HG02623 (cell line): ENCODE measurements around the gene MBD1.
"Not testable (repeated sequence)": the region's sequence is repeated elsewhere in the genome, so short reads cannot be mapped to it uniquely, and the experiment has no call there.

Experiments used
- ATAC-seq: cut with Tn5 transposase; IDR thresholded peaks from one replicate; pipeline ENCODE4 v1.9.1; 2021; ENCODE audit warnings: moderate library complexity; ENCODE audit not compliant: unreplicated experiment

MBD1 gene

GRCh38 chr18:50274044-50274442, 7.3 kb downstream of the MBD1 start:
- no peak for ATAC-seq

GRCh38 chr18:50273203-50274043, 7.9 kb downstream of the MBD1 start:
- ATAC-seq = no peak

- no peak for ATAC-seq
Measured at GRCh38 chr18:50272568-50272967, 8.8 kb downstream of the MBD1 start.

DNA sequence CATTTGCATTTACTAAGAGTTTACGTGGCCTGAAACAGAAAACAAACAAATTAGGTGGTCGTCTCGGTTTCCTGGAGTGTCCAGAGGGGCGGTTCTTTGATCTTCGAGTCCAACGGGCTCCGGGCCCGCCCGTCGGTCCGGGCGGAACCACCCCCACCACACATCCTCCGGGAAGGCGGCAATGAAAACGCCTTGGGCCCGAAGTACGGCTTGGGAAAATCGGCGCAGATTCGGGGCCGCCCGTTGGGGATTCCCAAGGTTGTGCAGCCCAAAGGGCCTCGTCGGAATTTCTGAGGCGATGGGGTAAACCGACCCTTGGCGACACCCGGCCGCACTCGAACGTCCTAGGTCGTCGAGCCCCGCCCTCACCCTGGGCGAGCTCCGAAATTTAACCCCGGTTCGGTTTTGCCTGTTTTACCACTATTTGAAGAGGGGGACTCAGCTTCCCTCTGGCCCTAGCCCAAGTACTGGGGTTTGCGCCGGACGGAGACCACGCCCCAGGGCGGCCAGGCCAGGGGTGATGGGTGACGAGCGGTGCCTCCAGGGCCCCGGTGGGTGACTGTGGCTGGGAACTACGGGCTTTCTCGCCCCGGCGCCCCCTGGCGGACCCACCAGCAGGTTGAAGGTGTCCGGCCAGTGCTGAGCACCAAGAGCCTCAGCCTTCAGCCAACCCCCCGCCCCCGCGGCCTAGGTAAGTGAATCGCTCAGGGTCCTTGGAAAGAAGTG, 13.1 kb downstream of the MBD1 start:
- ATAC-seq = peak; percentile 72

- ATAC-seq = peak; percentile 70
Measured at GRCh38 chr18:50266248-50266704, 15.0 kb downstream of the MBD1 start, which contains the start of gene CFAP53. Gene CFAP53 (minus strand): TSS chr18:50266495. CDS start chr18:50266404, 91 bp downstream.

DNA sequence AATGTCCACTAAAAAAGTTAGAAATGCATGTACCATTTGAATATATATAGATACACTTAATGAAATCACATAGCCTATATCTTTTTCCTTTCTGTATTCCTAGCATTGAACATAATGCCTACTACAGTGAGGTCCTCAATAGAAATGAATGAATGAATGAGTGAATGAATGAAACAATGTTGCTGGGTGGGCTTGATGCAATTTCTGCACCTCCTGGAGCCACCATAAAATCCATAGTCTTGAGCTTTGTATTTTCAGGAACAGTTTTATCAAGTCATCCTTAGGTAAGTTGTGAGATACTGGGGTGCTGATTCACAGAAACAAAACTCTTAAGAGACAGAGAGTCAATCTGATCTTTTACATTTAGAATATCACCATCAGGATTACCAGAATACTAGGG, 18.3 kb downstream of the MBD1 start:
- ATAC-seq = no peak

- no peak for ATAC-seq
Measured at GRCh38 chr18:50250935-50251334, 30.4 kb downstream of the MBD1 start.

GRCh38 chr18:50249576-50249975, 31.7 kb downstream of the MBD1 start:
- no peak for ATAC-seq

DNA sequence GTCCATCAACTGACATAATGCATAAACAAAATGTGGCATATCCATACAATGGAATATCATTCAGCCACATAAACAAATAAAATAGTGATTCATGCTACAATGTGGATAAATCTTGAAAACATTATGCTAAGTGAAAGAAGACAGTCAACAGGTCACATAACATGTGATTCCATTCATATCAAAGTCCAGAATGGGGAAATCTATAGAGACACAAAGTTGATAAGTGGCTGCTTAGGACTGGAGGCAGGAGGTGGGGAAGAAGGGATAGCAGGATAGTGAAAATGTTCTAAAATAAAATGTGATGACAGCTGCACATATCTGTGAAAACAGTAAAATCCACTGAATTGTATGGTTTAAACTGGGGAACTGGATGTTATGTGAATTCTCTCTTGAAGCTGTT, 33.8 kb downstream of the MBD1 start:
- ATAC-seq = no peak

DNA sequence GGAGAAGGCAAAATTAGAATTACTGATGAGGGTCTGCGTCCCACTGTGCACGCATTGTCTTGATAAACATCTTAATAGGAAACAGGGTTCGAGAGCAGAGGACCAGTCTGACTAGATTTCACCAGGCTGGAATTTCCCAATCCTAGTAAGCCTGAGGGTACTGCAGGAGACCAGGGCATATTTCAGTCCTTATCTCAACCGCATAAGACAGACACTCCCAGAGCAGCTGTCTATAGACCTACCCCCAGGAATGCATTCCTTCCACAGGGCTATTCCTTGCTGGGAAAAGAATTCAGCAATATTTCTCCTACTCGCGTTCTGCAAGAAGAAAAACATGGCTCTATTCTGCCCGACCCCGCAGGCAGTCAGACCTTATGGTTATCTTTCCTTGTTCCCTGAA, 39.6 kb downstream of the MBD1 start:
- not testable (repeated sequence) for ATAC-seq

DNA sequence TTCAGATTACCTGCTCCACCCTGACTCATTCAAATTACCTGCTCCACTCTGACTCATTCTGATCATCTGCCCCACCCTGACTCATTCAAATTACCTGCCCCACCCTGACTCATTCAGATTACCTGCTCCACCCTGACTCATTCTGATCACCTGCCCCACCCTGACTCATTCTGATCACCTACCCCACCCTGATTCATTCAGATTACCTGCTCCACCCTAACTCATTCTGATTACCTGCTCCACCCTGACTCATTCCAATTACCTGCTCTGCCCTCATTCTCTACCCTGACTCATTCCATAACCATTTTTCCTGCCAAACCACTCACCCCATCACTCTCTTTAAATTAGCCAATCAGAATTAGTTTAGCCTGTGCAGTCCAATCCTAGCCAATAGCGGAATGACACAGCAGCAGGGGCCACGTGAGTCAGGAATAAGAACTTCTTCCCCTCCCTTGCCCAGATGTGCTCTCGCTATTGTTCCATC, 41.2 kb downstream of the MBD1 start:
- ATAC-seq = no peak

- ATAC-seq = no peak
Measured at GRCh38 chr18:50232419-50232818, 48.9 kb downstream of the MBD1 start.

GRCh38 chr18:50231621-50232020, 49.7 kb downstream of the MBD1 start:
- no peak for ATAC-seq

DNA sequence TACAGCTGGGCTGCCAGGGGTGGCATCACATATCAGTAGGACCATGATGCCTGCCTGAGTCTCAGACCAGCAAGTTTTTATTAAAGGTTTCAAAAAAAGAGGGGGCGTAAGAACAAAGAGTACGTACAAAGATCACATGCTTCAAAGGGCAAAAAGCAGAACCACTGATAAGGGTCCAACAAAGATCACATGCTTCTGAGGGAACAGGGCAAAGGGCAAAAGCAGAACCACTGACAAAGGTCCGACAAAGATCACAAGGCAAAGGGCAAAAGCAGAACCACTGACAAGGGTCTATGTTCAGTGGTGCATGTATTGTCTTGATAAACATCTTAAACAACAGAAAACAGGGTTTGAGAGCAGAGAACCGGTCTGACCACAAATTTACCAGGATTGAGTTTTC, 61.1 kb downstream of the MBD1 start:
- ATAC-seq = not testable (repeated sequence)
